Subcutaneous adipose tissue (tissue), 4 donors: ENCODE results near the gene EXOSC2. TPM values are rescaled to one million over a fixed set of nuclear protein-coding genes. Genes with fewer than 3 reads are reported as not detected.

ENCODE experiments used
- CTCF ChIP-seq: fragments of 450-650 bp; IDR thresholded peaks from one replicate; pipeline ENCODE4 v1.5.1; 2016; ENCODE audit warnings: low read depth, mild to moderate bottlenecking, control low read depth, antibody characterized with exemption, moderate library complexity
- total RNA-seq, 4 donors: library from RNA; depleted of rRNA; stranded (reverse); fragments of >200 nt; gene quantifications; one replicate each; pipeline ENCODE4 v1.1.0, GENCODE V29; 2016

EXOSC2 gene
- total RNA-seq, 4 donors from 2014 or later, result 12.2 to 18.8 (median 14.9) TPM

GRCh38 chr9:130681769-130682420 lies 11.7 kb upstream of the EXOSC2 start:
- TF ChIP-seq CTCF, result no peak

GRCh38 chr9:130682421-130683121 lies 11.0 kb upstream of the EXOSC2 start:
- no peak for TF ChIP-seq CTCF

GRCh38 chr9:130685104-130685503 lies 8.5 kb upstream of the EXOSC2 start:
- no peak for TF ChIP-seq CTCF

GRCh38 chr9:130687615-130688014 lies 6.0 kb upstream of the EXOSC2 start:
- TF ChIP-seq CTCF, result no peak

- no peak for TF ChIP-seq CTCF
These were observed 5.5 kb upstream of the EXOSC2 start for GRCh38 chr9:130688072-130688471.

- no peak for TF ChIP-seq CTCF
These were observed 4.0 kb upstream of the EXOSC2 start for GRCh38 chr9:130689572-130689936.

GRCh38 chr9:130689937-130690700 lies 3.5 kb upstream of the EXOSC2 start:
- no peak for TF ChIP-seq CTCF
